ENCODE data around the gene PRKAG2. TPM values are rescaled to one million over a fixed set of nuclear protein-coding genes. Genes with fewer than 3 reads are reported as not detected.

Gene PRKAG2
- total and polyA plus RNA-seq, 4 donors: 17.5 to 33.3 (median 23.9) TPM

DNA sequence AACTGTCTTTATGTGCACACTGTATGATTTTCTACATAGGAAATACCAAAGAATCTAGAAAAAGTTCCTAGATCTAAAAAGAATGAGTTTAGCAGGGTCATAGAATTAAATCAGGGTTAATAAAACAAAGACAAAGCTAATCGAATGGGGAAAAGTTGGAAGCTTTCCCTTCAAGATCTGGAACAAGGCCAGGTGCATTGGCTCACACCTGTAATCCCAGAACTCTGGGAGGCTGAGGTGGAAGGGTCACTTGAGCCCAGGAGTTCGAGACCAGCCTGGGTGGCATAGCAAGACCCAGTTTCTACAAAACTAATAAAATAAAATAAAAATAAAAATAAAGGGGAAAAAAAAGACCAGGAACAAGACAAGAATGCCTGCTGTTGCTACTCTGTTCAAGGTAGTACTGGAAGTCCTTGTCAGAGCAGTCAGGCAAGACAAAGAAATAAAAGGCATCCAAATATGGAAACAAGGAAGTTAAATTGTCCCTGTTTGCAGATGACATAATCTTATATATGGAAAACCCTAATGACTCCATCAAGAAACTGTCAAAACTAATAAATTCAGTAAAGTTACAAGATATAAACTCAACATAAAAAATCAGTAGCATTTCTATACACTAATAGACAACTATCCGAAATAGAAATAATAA, 281.1 kb downstream of the PRKAG2 start:
- no peak for ATAC-seq (ENCODE audit: insufficient read depth, low FRiP score)
- Histone ChIP-seq H3K4me3 (no peak overlapping the region), H3K9me3 (ENCODE audit: control insufficient read depth in 4 of 4, insufficient read depth in 3 of 4, low read length in 3 of 4) (no peaks in the 10 kb centered on the region), H3K27me3 (ENCODE audit: control insufficient read depth in 3 of 3, insufficient read depth in 3 of 3, low read length in 2 of 3) (no peaks in the 10 kb centered on the region), H3K36me3 (ENCODE audit: control insufficient read depth in 4 of 4, insufficient read depth in 4 of 4, low read length in 4 of 4) (peaks cover 0 to 9% (median 0%) of the 10 kb centered on the region in 4 donors), H3K27ac (ENCODE audit: low read depth in 1 of 2, low read length in 1 of 2) (no peak overlapping the region), H3K9ac (ENCODE audit: insufficient read depth in 1 of 2, low read length in 2 of 2) (no peak overlapping the region), H3K4me1 (ENCODE audit: control insufficient read depth in 5 of 5, insufficient read depth in 5 of 5, low read length in 5 of 5) (peaks cover 0 to 7% (median 0%) of the 10 kb centered on the region in 5 donors)
- no peak for DNase-seq
- TF ChIP-seq, protein P1, sequence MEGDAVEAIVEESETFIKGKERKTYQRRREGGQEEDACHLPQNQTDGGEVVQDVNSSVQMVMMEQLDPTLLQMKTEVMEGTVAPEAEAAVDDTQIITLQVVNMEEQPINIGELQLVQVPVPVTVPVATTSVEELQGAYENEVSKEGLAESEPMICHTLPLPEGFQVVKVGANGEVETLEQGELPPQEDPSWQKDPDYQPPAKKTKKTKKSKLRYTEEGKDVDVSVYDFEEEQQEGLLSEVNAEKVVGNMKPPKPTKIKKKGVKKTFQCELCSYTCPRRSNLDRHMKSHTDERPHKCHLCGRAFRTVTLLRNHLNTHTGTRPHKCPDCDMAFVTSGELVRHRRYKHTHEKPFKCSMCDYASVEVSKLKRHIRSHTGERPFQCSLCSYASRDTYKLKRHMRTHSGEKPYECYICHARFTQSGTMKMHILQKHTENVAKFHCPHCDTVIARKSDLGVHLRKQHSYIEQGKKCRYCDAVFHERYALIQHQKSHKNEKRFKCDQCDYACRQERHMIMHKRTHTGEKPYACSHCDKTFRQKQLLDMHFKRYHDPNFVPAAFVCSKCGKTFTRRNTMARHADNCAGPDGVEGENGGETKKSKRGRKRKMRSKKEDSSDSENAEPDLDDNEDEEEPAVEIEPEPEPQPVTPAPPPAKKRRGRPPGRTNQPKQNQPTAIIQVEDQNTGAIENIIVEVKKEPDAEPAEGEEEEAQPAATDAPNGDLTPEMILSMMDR (IDR thresholded peaks at IDR 0.05; ENCODE audit: control extremely low read depth, extremely low read depth): no peak
- WGBS, 2 donors: 79 to 84% methylated on average over 3 of the region's 3 CpGs

DNA sequence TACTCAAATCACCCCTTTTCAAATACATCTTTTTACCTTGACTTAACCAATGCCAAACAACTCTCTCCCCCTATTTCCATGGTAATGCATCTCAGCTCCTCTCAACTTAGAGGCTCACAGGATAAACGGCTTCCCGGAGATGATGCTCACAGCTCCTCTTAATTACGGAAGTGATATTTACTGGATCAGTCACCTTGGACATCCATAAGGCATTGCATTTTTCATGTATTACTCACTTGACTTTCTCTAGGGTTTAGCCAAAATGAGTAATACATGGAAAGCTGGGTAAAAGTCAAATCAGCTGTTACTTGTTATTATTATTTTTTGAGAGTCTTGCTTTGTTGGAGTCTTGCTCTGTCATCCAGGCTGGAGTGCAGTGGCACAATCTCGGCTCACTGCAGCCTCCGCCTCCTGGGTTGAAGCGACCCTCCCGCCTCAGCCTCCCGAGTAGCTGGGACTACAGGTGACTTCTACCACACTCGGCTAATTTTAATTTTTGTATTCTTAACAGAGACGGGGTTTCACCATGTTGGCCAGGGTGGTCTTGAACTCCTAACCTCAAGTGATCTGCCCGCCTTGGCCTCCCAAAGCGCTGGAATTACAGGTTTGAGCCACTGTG, 283.9 kb downstream of the PRKAG2 start:
- Histone ChIP-seq H3K36me3 (ENCODE audit: control insufficient read depth in 4 of 4, insufficient read depth in 4 of 4, low read length in 4 of 4) (peaks cover 0 to 10% (median 0%) of the 10 kb centered on the region in 4 donors), H3K4me3 (no peak overlapping the region), H3K9me3 (ENCODE audit: control insufficient read depth in 4 of 4, insufficient read depth in 3 of 4, low read length in 3 of 4) (no peaks in the 10 kb centered on the region), H3K27ac (ENCODE audit: low read depth in 1 of 2, low read length in 1 of 2) (no peak overlapping the region), H3K9ac (ENCODE audit: insufficient read depth in 1 of 2, low read length in 2 of 2) (no peak overlapping the region), H3K27me3 (ENCODE audit: control insufficient read depth in 3 of 3, insufficient read depth in 3 of 3, low read length in 2 of 3) (no peaks in the 10 kb centered on the region), H3K4me1 (ENCODE audit: control insufficient read depth in 5 of 5, insufficient read depth in 5 of 5, low read length in 5 of 5) (peaks cover 0 to 3% (median 0%) of the 10 kb centered on the region in 5 donors)
- WGBS, 2 donors: 89 to 96% methylated on average over 12 of the region's 12 CpGs
- TF ChIP-seq, protein P1 (IDR thresholded peaks at IDR 0.05; ENCODE audit: control extremely low read depth, extremely low read depth): no peak
- ATAC-seq (ENCODE audit: insufficient read depth, low FRiP score): peak; percentile 12
- DNase-seq: no peak

DNA sequence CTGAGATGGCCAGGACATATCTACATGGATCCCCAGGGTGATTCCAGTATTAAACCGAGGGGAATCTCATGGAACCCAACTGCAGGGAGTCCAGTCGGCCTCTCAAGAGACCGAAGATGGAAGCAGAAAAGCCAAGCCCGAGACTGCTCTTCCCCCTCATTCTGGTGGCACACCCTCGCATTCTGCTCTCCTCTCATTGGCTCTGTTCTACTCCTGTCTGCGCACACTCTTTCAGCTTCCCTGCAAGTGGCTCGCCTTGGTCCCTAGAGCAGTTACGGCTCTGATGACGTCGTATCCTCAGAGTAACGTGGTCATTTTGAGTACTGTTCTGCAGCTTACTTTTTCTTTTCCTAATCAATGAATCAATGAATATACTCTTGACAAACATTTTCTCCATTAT, 284.6 kb downstream of the PRKAG2 start:
- TF ChIP-seq, protein P1 (IDR thresholded peaks at IDR 0.05; ENCODE audit: control extremely low read depth, extremely low read depth): no peak
- WGBS, 2 donors: 93 to 95% methylated on average over 11 of the region's 11 CpGs
- Histone ChIP-seq H3K4me3 (no peak overlapping the region), H3K27ac (ENCODE audit: low read depth in 1 of 2, low read length in 1 of 2) (no peak overlapping the region), H3K9me3 (ENCODE audit: control insufficient read depth in 4 of 4, insufficient read depth in 3 of 4, low read length in 3 of 4) (no peaks in the 10 kb centered on the region), H3K36me3 (ENCODE audit: control insufficient read depth in 4 of 4, insufficient read depth in 4 of 4, low read length in 4 of 4) (peaks cover 0 to 10% (median 0%) of the 10 kb centered on the region in 4 donors), H3K9ac (ENCODE audit: insufficient read depth in 1 of 2, low read length in 2 of 2) (no peak overlapping the region), H3K4me1 (ENCODE audit: control insufficient read depth in 5 of 5, insufficient read depth in 5 of 5, low read length in 5 of 5) (peaks cover 0 to 3% (median 0%) of the 10 kb centered on the region in 5 donors), H3K27me3 (ENCODE audit: control insufficient read depth in 3 of 3, insufficient read depth in 3 of 3, low read length in 2 of 3) (no peaks in the 10 kb centered on the region)
- DNase-seq (no peak), ATAC-seq (ENCODE audit: insufficient read depth, low FRiP score) (no peak)
